Dedifferentiated amniotic fluid mesenchymal stem cell (primary cell): ENCODE measurements around the gene CCDC152.

ENCODE experiments used
- DNase-seq: peaks from one replicate; pipeline ENCODE4 v3.0.0-alpha.2; 2016; ENCODE audit errors: extremely low spot score

Gene CCDC152

DNA sequence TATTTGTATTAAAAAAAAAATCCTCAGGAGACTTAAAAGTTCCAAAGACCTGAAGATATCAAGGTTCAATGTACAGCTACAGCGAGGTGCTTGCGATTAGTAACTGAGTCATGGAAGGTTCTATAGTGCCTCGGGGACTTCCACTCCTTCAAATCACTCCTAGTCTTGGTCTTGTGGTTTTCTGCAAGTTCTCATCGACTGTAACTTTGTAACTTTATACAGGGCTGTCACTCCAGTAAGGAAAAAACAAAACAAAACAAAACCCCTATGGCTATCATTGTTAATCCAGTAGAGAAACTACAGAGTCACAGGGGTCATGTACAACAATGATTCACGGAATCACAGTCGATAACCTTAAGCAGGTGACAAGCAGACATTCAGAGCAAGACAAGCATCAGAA, 94.9 kb downstream of the CCDC152 start:
- no peak for DNase-seq
